WTC11 (cell line): ENCODE data around the gene NR1I3. TPM values are rescaled to one million over a fixed set of nuclear protein-coding genes. Genes with fewer than 3 reads are reported as not detected.

Source experiments
- ATAC-seq: fragments of 200-7000 bp; cut with Tn5 transposase; 2 replicates; pipeline ENCODE4 v1.10.0; 2021; ENCODE audit warnings: mild to moderate bottlenecking, moderate library complexity
- CTCF ChIA-PET: fragments of 300-600 bp; sonication (Branson Sonifier 250); formaldehyde crosslinking; loops from one replicate; lab custom pipeline; 2021; ENCODE audit warnings: antibody characterized with exemption; lab: Charles Lee
- POLR2A ChIA-PET: fragments of 350-600 bp; sonication (Branson Sonifier 250); formaldehyde crosslinking; loops from one replicate; lab custom pipeline; 2021; ENCODE audit warnings: antibody characterized with exemption; lab: Charles Lee
- DNase-seq: peaks from one replicate; pipeline ENCODE4 v3.0.0; 2021; ENCODE audit warnings: low spot score
- H3K27ac Mint-ChIP-seq: 2 replicates; pipeline ENCODE4 v1.8.0; 2021; ENCODE audit warnings: mixed read lengths
- H3K27me3 Mint-ChIP-seq: 2 replicates; pipeline ENCODE4 v1.8.0; 2021; ENCODE audit warnings: low read depth, mild to moderate bottlenecking, moderate library complexity, mixed read lengths
- H3K36me3 Mint-ChIP-seq: 2 replicates; pipeline ENCODE4 v1.8.0; 2021; ENCODE audit warnings: mixed read lengths
- H3K4me1 Mint-ChIP-seq: 2 replicates; pipeline ENCODE4 v1.8.0; 2022; ENCODE audit warnings: mixed read lengths
- H3K4me3 Mint-ChIP-seq: 2 replicates; pipeline ENCODE4 v1.8.0; 2021; ENCODE audit warnings: mild to moderate bottlenecking, moderate library complexity, mixed read lengths
- H3K9me3 Mint-ChIP-seq: 2 replicates; pipeline ENCODE4 v1.8.0; 2021; ENCODE audit warnings: mixed read lengths
- EMX1 ChIP-seq: fragments of 250-450 bp; sonication (Bioruptor Pico); IDR thresholded peaks from 2 replicates; pipeline ENCODE4 v1.8.0; 2021; ENCODE audit warnings: mild to moderate bottlenecking
- FOXP1 ChIP-seq: sonication (generic); formaldehyde crosslinking; IDR thresholded peaks from 2 replicates; pipeline ENCODE4 v1.8.0; 2022; ENCODE audit warnings: missing genetic modification reagents, mild to moderate bottlenecking, moderate library complexity, borderline replicate concordance
- IRF2 ChIP-seq: sonication (generic); formaldehyde crosslinking; IDR thresholded peaks from 2 replicates; pipeline ENCODE4 v1.8.0; 2022; ENCODE audit warnings: low read depth, missing genetic modification reagents, borderline replicate concordance
- JUN ChIP-seq: sonication (generic); formaldehyde crosslinking; IDR thresholded peaks from 2 replicates; pipeline ENCODE4 v1.8.0; 2023; ENCODE audit warnings: mild to moderate bottlenecking, missing genetic modification reagents
- NR2C2 ChIP-seq: sonication (generic); formaldehyde crosslinking; IDR thresholded peaks from 2 replicates; pipeline ENCODE4 v1.8.0; 2022; ENCODE audit warnings: mild to moderate bottlenecking, missing genetic modification reagents
- OVOL2 ChIP-seq: fragments of 250-450 bp; sonication (Bioruptor Pico); IDR thresholded peaks from 2 replicates; pipeline ENCODE4 v1.9.0; 2021; ENCODE audit warnings: mild to moderate bottlenecking, borderline replicate concordance
- RORB ChIP-seq: fragments of 250-450 bp; sonication (Bioruptor Pico); IDR thresholded peaks from 2 replicates; pipeline ENCODE4 v1.9.0; 2021; ENCODE audit warnings: mild to moderate bottlenecking
- SMAD3 ChIP-seq: sonication (generic); formaldehyde crosslinking; IDR thresholded peaks from 2 replicates; pipeline ENCODE4 v1.8.0; 2022; ENCODE audit warnings: missing genetic modification reagents, mild to moderate bottlenecking, borderline replicate concordance
- TCF7 ChIP-seq: sonication (generic); formaldehyde crosslinking; IDR thresholded peaks from 2 replicates; pipeline ENCODE4 v1.8.0; 2022; ENCODE audit warnings: mild to moderate bottlenecking, low read depth, missing genetic modification reagents, moderate library complexity
- ZNF232 ChIP-seq: sonication (generic); formaldehyde crosslinking; IDR thresholded peaks from 2 replicates; pipeline ENCODE4 v1.8.0; 2022; ENCODE audit warnings: mild to moderate bottlenecking, missing genetic modification reagents
- total RNA-seq: library from RNA; stranded (reverse); gene quantifications from 3 replicates; pipeline ENCODE4 v1.2.3, GENCODE V29; 2021
- TF ChIP-seq, protein P1 (sequence below): sonication (generic); formaldehyde crosslinking; IDR thresholded peaks from 2 replicates; pipeline ENCODE4 v1.8.1; 2023; ENCODE audit warnings: mild to moderate bottlenecking, missing genetic modification reagents
- TF ChIP-seq, protein P2 (sequence below): sonication (generic); formaldehyde crosslinking; conservative IDR thresholded peaks from 2 replicates; pipeline ENCODE4 v1.8.1; 2023; ENCODE audit warnings: mild to moderate bottlenecking, low read depth, missing genetic modification reagents, moderate library complexity
- TF ChIP-seq, protein P3 (sequence below): sonication (generic); formaldehyde crosslinking; IDR thresholded peaks from 2 replicates; pipeline ENCODE4 v1.8.1; 2023; ENCODE audit warnings: mild to moderate bottlenecking, missing genetic modification reagents, moderate library complexity
- TF ChIP-seq, protein P4 (sequence below): sonication (generic); formaldehyde crosslinking; IDR thresholded peaks from 2 replicates; pipeline ENCODE4 v1.8.1; 2022; ENCODE audit warnings: mild to moderate bottlenecking, missing genetic modification reagents, moderate library complexity, borderline replicate concordance
- TF ChIP-seq, protein P5 (sequence below): sonication (generic); formaldehyde crosslinking; IDR thresholded peaks from 2 replicates; pipeline ENCODE4 v1.8.0; 2023; ENCODE audit warnings: missing genetic modification reagents
- TF ChIP-seq, protein P6 (sequence below): sonication (generic); formaldehyde crosslinking; IDR thresholded peaks from 2 replicates; pipeline ENCODE4 v1.8.1; 2023; ENCODE audit warnings: mild to moderate bottlenecking, missing genetic modification reagents, borderline replicate concordance
- TF ChIP-seq, protein P7 (sequence below): fragments of 250-450 bp; sonication (Bioruptor Pico); IDR thresholded peaks from 2 replicates; pipeline ENCODE4 v1.9.0; 2021; ENCODE audit warnings: mild to moderate bottlenecking, borderline replicate concordance
- TF ChIP-seq, protein P8 (sequence below): sonication (generic); formaldehyde crosslinking; IDR thresholded peaks from 2 replicates; pipeline ENCODE4 v1.8.1; 2022; ENCODE audit warnings: low read depth, missing genetic modification reagents, borderline replicate concordance

Gene NR1I3
- total RNA-seq, 1 experiment from 2014 or later = not detected

DNA sequence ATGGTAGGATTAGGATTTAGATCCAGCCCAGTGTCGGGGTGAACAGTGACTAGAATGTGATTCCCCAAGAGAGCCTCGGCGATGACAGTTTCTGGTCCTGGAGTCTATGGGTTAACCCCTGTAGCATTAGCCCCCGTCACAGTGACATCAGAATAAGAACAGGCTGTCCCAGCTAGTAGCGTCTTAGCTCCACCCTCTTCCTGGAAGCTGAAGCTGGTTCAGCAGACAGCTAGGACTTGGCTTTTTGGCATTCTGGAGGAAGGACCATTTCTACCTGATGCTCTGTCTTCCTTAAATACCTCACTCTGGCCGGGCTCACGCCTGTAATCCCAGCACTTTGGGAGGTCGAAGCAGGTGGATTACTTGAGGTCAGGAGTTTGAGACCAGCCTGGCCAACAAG lies 30.8 kb downstream of the NR1I3 start:
- Mint-ChIP-seq H3K4me1 (peaks cover 18% of the 10 kb centered on the region), H3K27me3 (no peaks in the 10 kb centered on the region; the same call in 1 of the 2 replicates), H3K4me3 (no peak overlapping the region), H3K36me3 (peaks cover 54% of the 10 kb centered on the region), H3K9me3 (no peaks in the 10 kb centered on the region), H3K27ac (no peak overlapping the region)
- TF ChIP-seq FOXP1 (no peak), JUN (CRISPR knock-in tag) (no peak), TCF7 (CRISPR knock-in tag) (no peak), NR2C2 (CRISPR knock-in tag) (no peak), IRF2 (no peak), SMAD3 (no peak), RORB (no peak), EMX1 (CRISPR knock-in tag) (no peak), ZNF232 (CRISPR knock-in tag) (no peak), OVOL2 (CRISPR knock-in tag) (no peak)
- TF ChIP-seq, protein P1, sequence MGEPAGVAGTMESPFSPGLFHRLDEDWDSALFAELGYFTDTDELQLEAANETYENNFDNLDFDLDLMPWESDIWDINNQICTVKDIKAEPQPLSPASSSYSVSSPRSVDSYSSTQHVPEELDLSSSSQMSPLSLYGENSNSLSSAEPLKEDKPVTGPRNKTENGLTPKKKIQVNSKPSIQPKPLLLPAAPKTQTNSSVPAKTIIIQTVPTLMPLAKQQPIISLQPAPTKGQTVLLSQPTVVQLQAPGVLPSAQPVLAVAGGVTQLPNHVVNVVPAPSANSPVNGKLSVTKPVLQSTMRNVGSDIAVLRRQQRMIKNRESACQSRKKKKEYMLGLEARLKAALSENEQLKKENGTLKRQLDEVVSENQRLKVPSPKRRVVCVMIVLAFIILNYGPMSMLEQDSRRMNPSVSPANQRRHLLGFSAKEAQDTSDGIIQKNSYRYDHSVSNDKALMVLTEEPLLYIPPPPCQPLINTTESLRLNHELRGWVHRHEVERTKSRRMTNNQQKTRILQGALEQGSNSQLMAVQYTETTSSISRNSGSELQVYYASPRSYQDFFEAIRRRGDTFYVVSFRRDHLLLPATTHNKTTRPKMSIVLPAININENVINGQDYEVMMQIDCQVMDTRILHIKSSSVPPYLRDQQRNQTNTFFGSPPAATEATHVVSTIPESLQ (CRISPR knock-in tag) = no peak
- TF ChIP-seq, protein P2, sequence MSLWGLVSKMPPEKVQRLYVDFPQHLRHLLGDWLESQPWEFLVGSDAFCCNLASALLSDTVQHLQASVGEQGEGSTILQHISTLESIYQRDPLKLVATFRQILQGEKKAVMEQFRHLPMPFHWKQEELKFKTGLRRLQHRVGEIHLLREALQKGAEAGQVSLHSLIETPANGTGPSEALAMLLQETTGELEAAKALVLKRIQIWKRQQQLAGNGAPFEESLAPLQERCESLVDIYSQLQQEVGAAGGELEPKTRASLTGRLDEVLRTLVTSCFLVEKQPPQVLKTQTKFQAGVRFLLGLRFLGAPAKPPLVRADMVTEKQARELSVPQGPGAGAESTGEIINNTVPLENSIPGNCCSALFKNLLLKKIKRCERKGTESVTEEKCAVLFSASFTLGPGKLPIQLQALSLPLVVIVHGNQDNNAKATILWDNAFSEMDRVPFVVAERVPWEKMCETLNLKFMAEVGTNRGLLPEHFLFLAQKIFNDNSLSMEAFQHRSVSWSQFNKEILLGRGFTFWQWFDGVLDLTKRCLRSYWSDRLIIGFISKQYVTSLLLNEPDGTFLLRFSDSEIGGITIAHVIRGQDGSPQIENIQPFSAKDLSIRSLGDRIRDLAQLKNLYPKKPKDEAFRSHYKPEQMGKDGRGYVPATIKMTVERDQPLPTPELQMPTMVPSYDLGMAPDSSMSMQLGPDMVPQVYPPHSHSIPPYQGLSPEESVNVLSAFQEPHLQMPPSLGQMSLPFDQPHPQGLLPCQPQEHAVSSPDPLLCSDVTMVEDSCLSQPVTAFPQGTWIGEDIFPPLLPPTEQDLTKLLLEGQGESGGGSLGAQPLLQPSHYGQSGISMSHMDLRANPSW (CRISPR knock-in tag) = no peak
- TF ChIP-seq, protein P3, sequence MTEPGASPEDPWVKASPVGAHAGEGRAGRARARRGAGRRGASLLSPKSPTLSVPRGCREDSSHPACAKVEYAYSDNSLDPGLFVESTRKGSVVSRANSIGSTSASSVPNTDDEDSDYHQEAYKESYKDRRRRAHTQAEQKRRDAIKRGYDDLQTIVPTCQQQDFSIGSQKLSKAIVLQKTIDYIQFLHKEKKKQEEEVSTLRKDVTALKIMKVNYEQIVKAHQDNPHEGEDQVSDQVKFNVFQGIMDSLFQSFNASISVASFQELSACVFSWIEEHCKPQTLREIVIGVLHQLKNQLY = no peak
- TF ChIP-seq, protein P4, sequence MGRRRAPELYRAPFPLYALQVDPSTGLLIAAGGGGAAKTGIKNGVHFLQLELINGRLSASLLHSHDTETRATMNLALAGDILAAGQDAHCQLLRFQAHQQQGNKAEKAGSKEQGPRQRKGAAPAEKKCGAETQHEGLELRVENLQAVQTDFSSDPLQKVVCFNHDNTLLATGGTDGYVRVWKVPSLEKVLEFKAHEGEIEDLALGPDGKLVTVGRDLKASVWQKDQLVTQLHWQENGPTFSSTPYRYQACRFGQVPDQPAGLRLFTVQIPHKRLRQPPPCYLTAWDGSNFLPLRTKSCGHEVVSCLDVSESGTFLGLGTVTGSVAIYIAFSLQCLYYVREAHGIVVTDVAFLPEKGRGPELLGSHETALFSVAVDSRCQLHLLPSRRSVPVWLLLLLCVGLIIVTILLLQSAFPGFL (CRISPR knock-in tag) = no peak
- TF ChIP-seq, protein P5, sequence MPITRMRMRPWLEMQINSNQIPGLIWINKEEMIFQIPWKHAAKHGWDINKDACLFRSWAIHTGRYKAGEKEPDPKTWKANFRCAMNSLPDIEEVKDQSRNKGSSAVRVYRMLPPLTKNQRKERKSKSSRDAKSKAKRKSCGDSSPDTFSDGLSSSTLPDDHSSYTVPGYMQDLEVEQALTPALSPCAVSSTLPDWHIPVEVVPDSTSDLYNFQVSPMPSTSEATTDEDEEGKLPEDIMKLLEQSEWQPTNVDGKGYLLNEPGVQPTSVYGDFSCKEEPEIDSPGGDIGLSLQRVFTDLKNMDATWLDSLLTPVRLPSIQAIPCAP (CRISPR knock-in tag) = no peak
- TF ChIP-seq, protein P6, sequence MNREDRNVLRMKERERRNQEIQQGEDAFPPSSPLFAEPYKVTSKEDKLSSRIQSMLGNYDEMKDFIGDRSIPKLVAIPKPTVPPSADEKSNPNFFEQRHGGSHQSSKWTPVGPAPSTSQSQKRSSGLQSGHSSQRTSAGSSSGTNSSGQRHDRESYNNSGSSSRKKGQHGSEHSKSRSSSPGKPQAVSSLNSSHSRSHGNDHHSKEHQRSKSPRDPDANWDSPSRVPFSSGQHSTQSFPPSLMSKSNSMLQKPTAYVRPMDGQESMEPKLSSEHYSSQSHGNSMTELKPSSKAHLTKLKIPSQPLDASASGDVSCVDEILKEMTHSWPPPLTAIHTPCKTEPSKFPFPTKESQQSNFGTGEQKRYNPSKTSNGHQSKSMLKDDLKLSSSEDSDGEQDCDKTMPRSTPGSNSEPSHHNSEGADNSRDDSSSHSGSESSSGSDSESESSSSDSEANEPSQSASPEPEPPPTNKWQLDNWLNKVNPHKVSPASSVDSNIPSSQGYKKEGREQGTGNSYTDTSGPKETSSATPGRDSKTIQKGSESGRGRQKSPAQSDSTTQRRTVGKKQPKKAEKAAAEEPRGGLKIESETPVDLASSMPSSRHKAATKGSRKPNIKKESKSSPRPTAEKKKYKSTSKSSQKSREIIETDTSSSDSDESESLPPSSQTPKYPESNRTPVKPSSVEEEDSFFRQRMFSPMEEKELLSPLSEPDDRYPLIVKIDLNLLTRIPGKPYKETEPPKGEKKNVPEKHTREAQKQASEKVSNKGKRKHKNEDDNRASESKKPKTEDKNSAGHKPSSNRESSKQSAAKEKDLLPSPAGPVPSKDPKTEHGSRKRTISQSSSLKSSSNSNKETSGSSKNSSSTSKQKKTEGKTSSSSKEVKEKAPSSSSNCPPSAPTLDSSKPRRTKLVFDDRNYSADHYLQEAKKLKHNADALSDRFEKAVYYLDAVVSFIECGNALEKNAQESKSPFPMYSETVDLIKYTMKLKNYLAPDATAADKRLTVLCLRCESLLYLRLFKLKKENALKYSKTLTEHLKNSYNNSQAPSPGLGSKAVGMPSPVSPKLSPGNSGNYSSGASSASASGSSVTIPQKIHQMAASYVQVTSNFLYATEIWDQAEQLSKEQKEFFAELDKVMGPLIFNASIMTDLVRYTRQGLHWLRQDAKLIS (CRISPR knock-in tag) = no peak
- TF ChIP-seq, protein P7, sequence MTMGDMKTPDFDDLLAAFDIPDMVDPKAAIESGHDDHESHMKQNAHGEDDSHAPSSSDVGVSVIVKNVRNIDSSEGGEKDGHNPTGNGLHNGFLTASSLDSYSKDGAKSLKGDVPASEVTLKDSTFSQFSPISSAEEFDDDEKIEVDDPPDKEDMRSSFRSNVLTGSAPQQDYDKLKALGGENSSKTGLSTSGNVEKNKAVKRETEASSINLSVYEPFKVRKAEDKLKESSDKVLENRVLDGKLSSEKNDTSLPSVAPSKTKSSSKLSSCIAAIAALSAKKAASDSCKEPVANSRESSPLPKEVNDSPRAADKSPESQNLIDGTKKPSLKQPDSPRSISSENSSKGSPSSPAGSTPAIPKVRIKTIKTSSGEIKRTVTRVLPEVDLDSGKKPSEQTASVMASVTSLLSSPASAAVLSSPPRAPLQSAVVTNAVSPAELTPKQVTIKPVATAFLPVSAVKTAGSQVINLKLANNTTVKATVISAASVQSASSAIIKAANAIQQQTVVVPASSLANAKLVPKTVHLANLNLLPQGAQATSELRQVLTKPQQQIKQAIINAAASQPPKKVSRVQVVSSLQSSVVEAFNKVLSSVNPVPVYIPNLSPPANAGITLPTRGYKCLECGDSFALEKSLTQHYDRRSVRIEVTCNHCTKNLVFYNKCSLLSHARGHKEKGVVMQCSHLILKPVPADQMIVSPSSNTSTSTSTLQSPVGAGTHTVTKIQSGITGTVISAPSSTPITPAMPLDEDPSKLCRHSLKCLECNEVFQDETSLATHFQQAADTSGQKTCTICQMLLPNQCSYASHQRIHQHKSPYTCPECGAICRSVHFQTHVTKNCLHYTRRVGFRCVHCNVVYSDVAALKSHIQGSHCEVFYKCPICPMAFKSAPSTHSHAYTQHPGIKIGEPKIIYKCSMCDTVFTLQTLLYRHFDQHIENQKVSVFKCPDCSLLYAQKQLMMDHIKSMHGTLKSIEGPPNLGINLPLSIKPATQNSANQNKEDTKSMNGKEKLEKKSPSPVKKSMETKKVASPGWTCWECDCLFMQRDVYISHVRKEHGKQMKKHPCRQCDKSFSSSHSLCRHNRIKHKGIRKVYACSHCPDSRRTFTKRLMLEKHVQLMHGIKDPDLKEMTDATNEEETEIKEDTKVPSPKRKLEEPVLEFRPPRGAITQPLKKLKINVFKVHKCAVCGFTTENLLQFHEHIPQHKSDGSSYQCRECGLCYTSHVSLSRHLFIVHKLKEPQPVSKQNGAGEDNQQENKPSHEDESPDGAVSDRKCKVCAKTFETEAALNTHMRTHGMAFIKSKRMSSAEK (CRISPR knock-in tag) = no peak
- TF ChIP-seq, protein P8, sequence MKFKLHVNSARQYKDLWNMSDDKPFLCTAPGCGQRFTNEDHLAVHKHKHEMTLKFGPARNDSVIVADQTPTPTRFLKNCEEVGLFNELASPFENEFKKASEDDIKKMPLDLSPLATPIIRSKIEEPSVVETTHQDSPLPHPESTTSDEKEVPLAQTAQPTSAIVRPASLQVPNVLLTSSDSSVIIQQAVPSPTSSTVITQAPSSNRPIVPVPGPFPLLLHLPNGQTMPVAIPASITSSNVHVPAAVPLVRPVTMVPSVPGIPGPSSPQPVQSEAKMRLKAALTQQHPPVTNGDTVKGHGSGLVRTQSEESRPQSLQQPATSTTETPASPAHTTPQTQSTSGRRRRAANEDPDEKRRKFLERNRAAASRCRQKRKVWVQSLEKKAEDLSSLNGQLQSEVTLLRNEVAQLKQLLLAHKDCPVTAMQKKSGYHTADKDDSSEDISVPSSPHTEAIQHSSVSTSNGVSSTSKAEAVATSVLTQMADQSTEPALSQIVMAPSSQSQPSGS (CRISPR knock-in tag) = no peak
- DNase-seq (no peak), ATAC-seq (no peak)
- ChIA-PET CTCF (interaction anchor here (0.7 to 1.6 kb wide), 4 partner anchors 9 to 99 kb away, joined by 3 to 5 read pairs (median 4); partner anchors contain the start of genes PCP4L1 and TOMM40L), POLR2A (interaction anchor here (1.1 kb wide), 1 partner anchor 18 kb away, joined by 5 read pairs; the partner anchor contains the start of gene TOMM40L)
